ENCODE results near the gene ARHGAP45. TPM values are rescaled to one million over a fixed set of nuclear protein-coding genes. Genes with fewer than 3 reads are reported as not detected.

ARHGAP45 gene
- total and polyA plus RNA-seq, 12 donors: 1.9 to 27.4 (median 4.3) TPM

DNA sequence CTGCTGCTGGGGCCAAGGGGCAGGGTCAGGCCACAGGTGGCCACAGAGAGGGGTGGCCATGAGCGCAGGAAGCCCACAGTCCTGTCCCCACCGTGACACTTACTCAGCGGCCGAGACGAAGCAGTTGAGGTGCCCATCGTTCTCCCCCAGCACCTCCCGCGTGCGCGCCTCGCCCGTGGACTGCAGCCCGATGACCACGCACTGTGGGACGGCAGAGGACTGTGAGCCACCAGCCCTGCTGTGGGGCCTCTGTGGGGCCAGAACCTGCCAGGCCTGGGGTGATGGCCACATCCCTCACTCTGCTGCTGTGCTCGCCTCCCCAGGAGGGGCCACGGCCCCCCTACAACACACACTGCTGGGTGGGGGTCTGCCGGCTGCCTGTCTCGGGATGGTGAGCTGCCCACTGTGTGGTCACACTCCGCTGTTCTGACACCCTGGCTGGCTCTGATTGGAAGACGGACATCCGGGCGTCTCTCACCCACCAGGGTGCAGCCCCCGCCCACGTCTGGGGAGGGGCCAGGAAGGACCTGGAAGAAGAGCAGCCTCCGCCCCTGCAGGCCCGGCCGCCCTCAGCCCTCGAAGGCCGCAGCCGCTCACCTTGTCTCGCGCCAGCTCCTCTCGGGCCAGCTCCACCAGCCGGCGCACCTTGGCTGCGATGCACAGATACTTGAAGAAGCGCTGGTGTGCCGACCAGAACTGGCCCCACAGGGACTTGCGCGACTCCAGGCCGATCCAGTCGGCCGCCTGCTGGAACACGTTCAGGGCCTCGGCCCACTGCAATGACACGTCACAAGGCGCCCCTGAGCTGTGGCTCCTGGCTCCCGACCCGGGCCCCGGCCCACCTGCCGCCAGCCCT is 50.0 kb downstream of the ARHGAP45 start:
- ATAC-seq: no peak
- WGBS, 2 donors: 93 to 94% methylated on average over 52 of the region's 52 CpGs
- Histone ChIP-seq H3K4me1 (peaks cover 12 to 23% (median 19%) of the 10 kb centered on the region in 9 donors), H3K27ac (no peak overlapping the region), H3K9me3 (no peaks in the 10 kb centered on the region), H3K27me3 (no peaks in the 10 kb centered on the region), H3K4me3 (no peak overlapping the region), H3K36me3 (peaks cover 9 to 100% (median 30%) of the 10 kb centered on the region in 9 donors)
- no peak for DNase-seq
- no peak for TF ChIP-seq CTCF (IDR thresholded peaks at IDR 0.05)
- intact Hi-C loops (cut with DNase I): no loop called here

GRCh38 chr19:1117654-1118053 is 50.7 kb downstream of the ARHGAP45 start:
- Histone ChIP-seq H3K9me3 (no peaks in the 10 kb centered on the region), H3K27me3 (no peaks in the 10 kb centered on the region), H3K27ac (no peak overlapping the region), H3K4me1 (peaks cover 9 to 18% (median 15%) of the 10 kb centered on the region in 9 donors), H3K4me3 (no peak overlapping the region), H3K36me3 (peaks cover 13 to 100% (median 32%) of the 10 kb centered on the region in 9 donors)
- WGBS, 2 donors: 88 to 94% methylated on average over 16 of the region's 16 CpGs
- intact Hi-C loops (cut with DNase I): no loop called here
- DNase-seq (no peak), ATAC-seq (no peak)
- no peak for TF ChIP-seq CTCF (IDR thresholded peaks at IDR 0.05)

- 94 to 95% methylated on average over 34 of the region's 34 CpGs for WGBS, 2 donors
- TF ChIP-seq CTCF (IDR thresholded peaks at IDR 0.05): no peak
- intact Hi-C loops (cut with DNase I): no loop called here
Measured at GRCh38 chr19:1118999-1119398, 52.0 kb downstream of the ARHGAP45 start.

GRCh38 chr19:1119475-1120217 is 52.7 kb downstream of the ARHGAP45 start:
- TF ChIP-seq CTCF (IDR thresholded peaks at IDR 0.05): no peak
- Histone ChIP-seq H3K36me3 (peaks cover 12 to 100% (median 50%) of the 10 kb centered on the region in 9 donors), H3K9me3 (no peaks in the 10 kb centered on the region), H3K27ac (no peak overlapping the region), H3K4me1 (peaks cover 0 to 8% (median 0%) of the 10 kb centered on the region in 9 donors), H3K27me3 (no peaks in the 10 kb centered on the region), H3K4me3 (no peak overlapping the region)
- no peak for ATAC-seq
- intact Hi-C loops (cut with DNase I): loop anchor here in 2 of 10 donors (5.0 to 10.0 kb wide), 2 partner anchors 55 to 63 kb away; partner anchors contain the start of gene SBNO2 (in 1 of the 2)
- DNase-seq: no peak
- 92 to 95% methylated on average over 50 of the region's 50 CpGs for WGBS, 2 donors

More at GRCh38 chr19:1118999-1119398, 52.0 kb downstream of the ARHGAP45 start:
- Histone ChIP-seq H3K9me3 (no peaks in the 10 kb centered on the region), H3K27ac (no peak overlapping the region), H3K27me3 (no peaks in the 10 kb centered on the region), H3K4me1 (peaks cover 0 to 7% (median 3%) of the 10 kb centered on the region in 9 donors), H3K4me3 (no peak overlapping the region), H3K36me3 (peaks cover 12 to 100% (median 46%) of the 10 kb centered on the region in 9 donors)
- DNase-seq (no peak), ATAC-seq (no peak)

Data from heart right ventricle (tissue), 16 donors.